HepG2 (cell line): ENCODE measurements around the gene MAP2K1. TPM values are rescaled to one million over a fixed set of nuclear protein-coding genes. Genes with fewer than 3 reads are reported as not detected.

Source experiments
- E2F1 ChIP-seq: sonication (generic); formaldehyde crosslinking; IDR thresholded peaks from 2 replicates; pipeline ENCODE4 v1.5.0; 2020; ENCODE audit warnings: missing genetic modification reagents
- IKZF4 ChIP-seq: sonication (generic); formaldehyde crosslinking; IDR thresholded peaks from 2 replicates; pipeline ENCODE4 v1.5.1; 2020; ENCODE audit warnings: borderline replicate concordance, mild to moderate bottlenecking, low read depth, missing genetic modification reagents; ENCODE audit errors: not compliant biosample characterization
- IKZF5 ChIP-seq: IDR thresholded peaks from 2 replicates; pipeline ENCODE4 v1.6.1; 2018; ENCODE audit warnings: missing genetic modification reagents, mild to moderate bottlenecking, missing compliant biosample characterization
- ISL2 ChIP-seq: sonication (generic); formaldehyde crosslinking; IDR thresholded peaks from 2 replicates; pipeline ENCODE4 v1.5.0; 2020; ENCODE audit warnings: missing genetic modification reagents
- KAT7 ChIP-seq: IDR thresholded peaks from 2 replicates; pipeline ENCODE4 v1.6.1; 2018; ENCODE audit warnings: borderline replicate concordance, missing compliant biosample characterization
- KLF9 ChIP-seq: IDR thresholded peaks from 2 replicates; pipeline ENCODE4 v1.6.1; 2016; ENCODE audit warnings: low read depth
- MBD4 ChIP-seq: IDR thresholded peaks from 2 replicates; pipeline ENCODE4 v1.6.1; 2012; ENCODE audit warnings: low read length, inconsistent platforms, borderline replicate concordance
- MNT ChIP-seq: fragments of 450-650 bp; IDR thresholded peaks from 2 replicates; pipeline ENCODE4 v1.6.1; 2016
- MXD4 ChIP-seq: IDR thresholded peaks from 2 replicates; pipeline ENCODE4 v1.6.1; 2016; ENCODE audit warnings: mild to moderate bottlenecking, missing biosample characterization, missing genetic modification reagents
- NFKBIZ ChIP-seq: IDR thresholded peaks from 2 replicates; pipeline ENCODE4 v1.6.1; 2018; ENCODE audit warnings: missing genetic modification reagents, missing compliant biosample characterization
- PAXIP1 ChIP-seq: sonication (generic); formaldehyde crosslinking; conservative IDR thresholded peaks from 2 replicates; pipeline ENCODE4 v1.4.0; 2020; ENCODE audit warnings: mild to moderate bottlenecking, missing genetic modification reagents, moderate library complexity
- POGZ ChIP-seq: sonication (generic); formaldehyde crosslinking; IDR thresholded peaks from 2 replicates; pipeline ENCODE4 v1.4.0; 2020; ENCODE audit warnings: mild to moderate bottlenecking, missing genetic modification reagents
- RBFOX2 ChIP-seq: fragments of 200-400 bp; formaldehyde crosslinking; IDR thresholded peaks from 2 replicates; pipeline ENCODE4 v1.6.1; 2017; ENCODE audit warnings: low read depth, mild to moderate bottlenecking, low read length
- SP5 ChIP-seq: IDR thresholded peaks from 2 replicates; pipeline ENCODE4 v1.6.1; 2016; ENCODE audit warnings: low read depth, borderline replicate concordance
- TFDP2 ChIP-seq: sonication (generic); formaldehyde crosslinking; IDR thresholded peaks from 2 replicates; pipeline ENCODE4 v1.4.0; 2020; ENCODE audit warnings: missing genetic modification reagents
- ZFYVE20 ChIP-seq: sonication (generic); formaldehyde crosslinking; IDR thresholded peaks from 2 replicates; pipeline ENCODE4 v1.8.0; 2023; ENCODE audit warnings: low read depth, mild to moderate bottlenecking, moderate library complexity, missing genetic modification reagents, borderline replicate concordance
- ZKSCAN5 ChIP-seq: sonication (generic); formaldehyde crosslinking; IDR thresholded peaks from 2 replicates; pipeline ENCODE4 v1.5.1; 2020; ENCODE audit warnings: mild to moderate bottlenecking, missing genetic modification reagents
- ZNF614 ChIP-seq: IDR thresholded peaks from 2 replicates; pipeline ENCODE4 v1.6.1; 2018; ENCODE audit warnings: missing biosample characterization, missing genetic modification reagents, inconsistent platforms, borderline replicate concordance
- ZNF766 ChIP-seq: sonication (generic); formaldehyde crosslinking; IDR thresholded peaks from 2 replicates; pipeline ENCODE4 v1.5.0; 2020; ENCODE audit warnings: missing genetic modification reagents, borderline replicate concordance
- ZNF777 ChIP-seq: sonication (generic); formaldehyde crosslinking; IDR thresholded peaks from 2 replicates; pipeline ENCODE4 v1.4.0; 2020; ENCODE audit warnings: missing genetic modification reagents
- polyA plus RNA-seq, 8 experiments: library from polyadenylated mRNA; depleted of rRNA in 3 of 8; stranded (reverse) in 7 of 8; unstranded in 1 of 8; fragments of >200 nt; fragmentation: Illumina TruSeq in 4 of 8; extraction: Trizol in 4 of 8; gene quantifications; 2 replicates each; pipeline versions ENCODE4 v1.2.1 to v1.2.3, GENCODE V29; 2011 to 2016; ENCODE audit warnings: low read depth in 4 of 8, missing spikeins in 1 of 8, mixed read lengths in 1 of 8; ENCODE audit not compliant: insufficient read depth in 1 of 8
- total RNA-seq, 5 experiments: library from RNA; depleted of rRNA; stranded (reverse); fragments of >200 nt; fragmentation: Illumina TruSeq; extraction: Trizol; gene quantifications; 2 replicates each; pipeline ENCODE4 v1.2.3, GENCODE V29; 2016; ENCODE audit warnings: low read depth in 1 of 5

MAP2K1 gene
- total and polyA plus RNA-seq, 2 of the 13 experiments (the other 11 are each of a cell fraction or from before 2014, with no cell fraction given) = 24.1 to 49.2 TPM

GRCh38 chr15:66504563-66505429 lies 118.1 kb downstream of the MAP2K1 start, which contains the start of the genes RPL4 and ZWILCH (continued):
- TF ChIP-seq KAT7 (CRISPR knock-in tag) = no peak
- TF ChIP-seq ISL2 = no peak
- TF ChIP-seq ZNF777 = no peak
- TF ChIP-seq POGZ = peak; percentile 51; the same call in 1 of the 2 replicates
- 0 out of 2 replicates have a peak, but pooled peaks have one; percentile 17 for TF ChIP-seq NFKBIZ (CRISPR knock-in tag)
- peak; percentile 45; the same call in 1 of the 2 replicates for TF ChIP-seq MXD4
- TF ChIP-seq MBD4 = no peak; the same call in 1 of the 2 replicates
- TF ChIP-seq ZKSCAN5 (CRISPR knock-in tag) = no peak
- no peak for TF ChIP-seq IKZF4 (CRISPR knock-in tag)
- peak; percentile 30 for TF ChIP-seq IKZF5 (CRISPR knock-in tag)
- TF ChIP-seq PAXIP1 (CRISPR knock-in tag) = 0 out of 2 replicates have a peak, but pooled peaks have one; percentile 25
- peak; percentile 77 for TF ChIP-seq RBFOX2
- peak; percentile 44; the same call in 1 of the 2 replicates for TF ChIP-seq MNT
- no peak for TF ChIP-seq ZFYVE20
- TF ChIP-seq ZNF614 (CRISPR knock-in tag) = peak; percentile 32; the same call in 1 of the 2 replicates
- peak; percentile 51; the same call in 1 of the 2 replicates for TF ChIP-seq KLF9 (CRISPR knock-in tag)
- TF ChIP-seq E2F1 (CRISPR knock-in tag) = peak; percentile 48; the same call in 1 of the 2 replicates
- TF ChIP-seq TFDP2 = peak; percentile 94
- peak; percentile 58; the same call in 1 of the 2 replicates for TF ChIP-seq SP5 (CRISPR knock-in tag)
- peak; percentile 33; the same call in 1 of the 2 replicates for TF ChIP-seq ZNF766 (CRISPR knock-in tag)
